HCT116 (cell line): ENCODE data around the gene DUSP6. TPM values are rescaled to one million over a fixed set of nuclear protein-coding genes. Genes with fewer than 3 reads are reported as not detected.

Experiments used
- ATAC-seq: fragments of 200-7000 bp; cut with Tn5 transposase; 2 replicates; pipeline ENCODE4 v1.9.1; 2020; ENCODE audit warnings: mild to moderate bottlenecking, moderate library complexity
- BruUV-seq: library from RNA; stranded (reverse); fragments of 400-500 nt; replicated peaks from 2 replicates; lab custom pipeline; 2021; lab: Mats Ljungman, UMichigan
- CTCF ChIA-PET: fragments of 300-600 bp; sonication (Branson Sonifier 250); formaldehyde crosslinking; loops from one replicate; lab custom pipeline; 2021; ENCODE audit warnings: antibody characterized with exemption; lab: Charles Lee
- POLR2A ChIA-PET: fragments of 300-600, 350-600 bp; sonication (Branson Sonifier 250); formaldehyde crosslinking; loops from one replicate; lab custom pipeline; 2021; ENCODE audit warnings: antibody characterized with exemption; lab: Charles Lee
- RAD21 ChIA-PET, 2 experiments: fragments of 300-600 bp; sonication (Branson Sonifier 250); formaldehyde crosslinking; loops; one replicate each; lab custom pipeline; 2023; ENCODE audit warnings: low total read pairs in 2 of 2; ENCODE audit not compliant: uncharacterized antibody in 2 of 2, unreplicated experiment in 2 of 2, low non-redundant PET in 1 of 2; lab: Charles Lee
- DNase-seq: peaks from one replicate; pipeline ENCODE4 v3.0.0-alpha.2; 2010; ENCODE audit warnings: low read depth, low spot score
- H2AFZ ChIP-seq: fragments of 200-600 bp; shearing (Covaris generic), sonication (generic); 2 replicates; pipeline ENCODE4 v1.6.1; 2017; ENCODE audit warnings: low read depth, mixed run types, mixed read lengths, antibody characterized with exemption, low read length; ENCODE audit not compliant: poor library complexity, severe bottlenecking
- H3K27ac ChIP-seq: 2 replicates; pipeline ENCODE4 v1.5.1; 2012; ENCODE audit warnings: low read depth, low read length
- H3K27me3 ChIP-seq: fragments of 200-600 bp; sonication (generic); 2 replicates; pipeline ENCODE4 v1.6.1; 2016; ENCODE audit warnings: mixed run types, low read length, mixed read lengths; ENCODE audit not compliant: insufficient read depth
- H3K36me3 ChIP-seq, 2 experiments: fragments of 200-500 bp in 1 of 2; fragments of 200-600 bp in 1 of 2; sonication (Bioruptor generic) in 1 of 2; sonication (generic) in 1 of 2; 2 replicates each; pipeline versions ENCODE4 v1.5.1 to v1.6.1; 2014 to 2016; ENCODE audit warnings: low read length in 2 of 2, inconsistent platforms in 1 of 2, mixed read lengths in 1 of 2, mixed run types in 1 of 2; ENCODE audit not compliant: insufficient read depth in 2 of 2, control insufficient read depth in 1 of 2
- H3K4me1 ChIP-seq, 2 experiments: fragments of 200-600 bp in 1 of 2; sonication (generic) in 1 of 2; 2 replicates each; pipeline versions ENCODE4 v1.5.1 to v1.6.1; 2012 to 2017; ENCODE audit warnings: low read length in 2 of 2, inconsistent platforms in 1 of 2, mild to moderate bottlenecking in 1 of 2, mixed read lengths in 1 of 2, mixed run types in 1 of 2, moderate library complexity in 1 of 2; ENCODE audit not compliant: insufficient read depth in 2 of 2, control insufficient read depth in 1 of 2
- H3K4me2 ChIP-seq: fragments of 200-600 bp; sonication (generic); 2 replicates; pipeline ENCODE4 v1.6.1; 2017; ENCODE audit warnings: mixed run types, low read length, mixed read lengths
- H3K4me3 ChIP-seq, 2 experiments: fragments of 200-600 bp in 1 of 2; sonication (generic) in 1 of 2; replicated peaks in 1 of 2; 2 replicates each; pipeline ENCODE4 v1.5.1; 2011 to 2016; ENCODE audit warnings: low read length in 2 of 2, control low read depth in 1 of 2, low read depth in 1 of 2, mild to moderate bottlenecking in 1 of 2, mixed read lengths in 1 of 2, mixed run types in 1 of 2
- H3K79me2 ChIP-seq: fragments of 200-600 bp; sonication (generic); 2 replicates; pipeline ENCODE4 v1.6.1; 2017; ENCODE audit warnings: mild to moderate bottlenecking, mixed run types, low read length, moderate library complexity, mixed read lengths; ENCODE audit not compliant: insufficient read depth
- H3K9ac ChIP-seq: fragments of 200-600 bp; sonication (generic); 2 replicates; pipeline ENCODE4 v1.6.1; 2016; ENCODE audit warnings: low read length, mixed read lengths
- H3K9me2 ChIP-seq: fragments of 200-600 bp; sonication (generic), shearing (Covaris generic); 2 replicates; pipeline ENCODE4 v1.6.1; 2017; ENCODE audit warnings: mixed run types, mild to moderate bottlenecking, moderate library complexity; ENCODE audit not compliant: insufficient read depth
- H3K9me3 ChIP-seq, 2 experiments: fragments of 200-500 bp in 1 of 2; fragments of 200-600 bp in 1 of 2; sonication (Bioruptor generic) in 1 of 2; sonication (generic) in 1 of 2; 2 replicates each; pipeline ENCODE4 v1.6.1; 2014 to 2017; ENCODE audit warnings: low read length in 2 of 2, mixed read lengths in 2 of 2, inconsistent platforms in 1 of 2, low read depth in 1 of 2, mild to moderate bottlenecking in 1 of 2, mixed run types in 1 of 2, moderate library complexity in 1 of 2; ENCODE audit not compliant: control insufficient read depth in 1 of 2, insufficient read depth in 1 of 2
- H4K20me1 ChIP-seq: fragments of 200-600 bp; sonication (generic), shearing (Covaris generic); 2 replicates; pipeline ENCODE4 v1.6.1; 2017; ENCODE audit warnings: mixed run types, mild to moderate bottlenecking, moderate library complexity; ENCODE audit not compliant: insufficient read depth
- JUND ChIP-seq: IDR thresholded peaks from 2 replicates; pipeline ENCODE4 v1.6.1; 2012
- POLR2AphosphoS5 ChIP-seq: IDR thresholded peaks from 2 replicates; pipeline ENCODE4 v1.6.1; 2011; ENCODE audit warnings: mild to moderate bottlenecking, low read depth, low read length, moderate library complexity
- SIN3A ChIP-seq: IDR thresholded peaks from 2 replicates; pipeline ENCODE4 v1.6.1; 2012; ENCODE audit warnings: low read depth
- SP1 ChIP-seq: IDR thresholded peaks from 2 replicates; pipeline ENCODE4 v1.6.1; 2012; ENCODE audit warnings: low read depth
- TCF7L2 ChIP-seq: IDR thresholded peaks from 2 replicates; pipeline ENCODE4 v1.7.0; 2011; ENCODE audit warnings: borderline replicate concordance, inconsistent platforms; ENCODE audit not compliant: insufficient read depth, insufficient read length; ENCODE audit errors: extremely low read depth
- ZFX ChIP-seq: fragments of 450-650 bp; IDR thresholded peaks from 2 replicates; pipeline ENCODE4 v1.6.1; 2017
- intact Hi-C: fragments of 100-400 bp; cut with micrococcal nuclease; formaldehyde crosslinking; loops from 2 replicates; pipeline ENCODE4 v1.10.0; 2022
- total RNA-seq: library from RNA; stranded (reverse); gene quantifications from one replicate; pipeline ENCODE4 v1.2.1, GENCODE V29; 2021; ENCODE audit not compliant: unreplicated experiment

The DUSP6 gene
- total RNA-seq, 1 experiment from 2014 or later: 219 TPM

DNA sequence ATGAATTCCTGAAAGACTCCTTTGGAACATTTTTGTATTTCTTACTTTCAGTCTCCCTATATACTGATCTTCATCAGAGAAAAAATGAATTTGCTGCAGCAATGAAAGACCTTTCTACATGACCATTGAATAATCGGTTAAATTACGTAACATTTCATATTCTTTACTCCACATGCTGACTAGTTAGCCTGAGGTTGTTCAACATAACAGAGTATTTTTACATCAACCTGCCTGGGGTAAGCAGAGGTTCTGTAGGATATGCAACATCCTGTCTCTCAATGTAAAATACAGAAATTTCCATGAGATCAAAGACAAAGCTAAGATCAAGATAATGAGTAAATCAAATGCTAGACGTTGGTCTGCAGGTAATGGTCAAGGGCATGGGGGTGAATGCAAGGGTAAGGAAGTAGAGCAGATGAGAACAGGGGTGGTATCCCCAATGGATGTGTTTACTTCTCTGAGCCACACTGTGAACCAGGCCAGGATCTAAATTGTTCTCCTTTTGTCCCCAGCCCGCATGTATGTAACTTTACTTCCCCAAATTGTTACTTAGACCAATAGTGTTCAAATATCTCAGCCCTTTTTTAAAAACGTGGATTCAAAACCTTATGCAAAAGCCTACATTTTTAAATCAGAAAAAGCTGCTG lies 45.4 kb downstream of the DUSP6 start:
- ChIA-PET RAD21 (no interaction called here), CTCF (interaction anchor here (1.3 kb wide), 1 partner anchor 9 kb away, joined by 5 read pairs; no protein-coding TSS in a partner anchor)
- H3K27ac ChIP-seq: no peak overlapping the region
- ATAC-seq: no peak
- no peaks in the 10 kb centered on the region for H3K9me2 ChIP-seq
- no peak overlapping the region for H3K4me3 ChIP-seq
- no peak for DNase-seq
- H3K4me2 ChIP-seq: no peak overlapping the region
- BruUV-seq: no TSS peak
- H3K36me3 ChIP-seq: no peaks in the 10 kb centered on the region
- TF ChIP-seq JUND (no peak), POLR2AphosphoS5 (no peak), ZFX (no peak)
- TF ChIP-seq, all 23 proteins: peak for 0
- Histone ChIP-seq H3K27me3 (no peaks in the 10 kb centered on the region), H3K9ac (no peak overlapping the region), H4K20me1 (no peaks in the 10 kb centered on the region), H3K4me1 (no peaks in the 10 kb centered on the region), H3K79me2 (no peaks in the 10 kb centered on the region), H2AFZ (no peak overlapping the region), H3K9me3 (no peaks in the 10 kb centered on the region)
- POLR2A ChIA-PET: no interaction called here
- intact Hi-C loops: no loop called here

DNA sequence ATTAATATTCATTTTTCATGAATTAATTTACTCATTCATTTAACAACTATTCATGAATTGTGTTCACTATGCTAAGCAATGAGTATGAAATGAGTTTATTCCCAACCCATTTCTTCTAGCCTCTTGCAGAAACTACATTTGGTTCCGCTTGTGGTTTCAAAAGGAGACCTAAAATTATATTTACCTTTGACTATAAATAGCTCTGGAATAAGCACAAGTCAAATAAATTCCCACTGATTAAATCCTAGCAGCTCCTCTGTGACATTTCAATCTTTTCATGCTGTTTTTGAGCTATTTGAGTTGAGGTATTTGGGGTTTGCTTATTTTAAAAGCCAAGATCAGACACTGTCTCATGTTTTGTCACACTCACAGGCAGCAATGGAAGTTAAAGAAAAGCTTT lies 46.9 kb downstream of the DUSP6 start:
- TF ChIP-seq SIN3A: no peak
- TF ChIP-seq SP1: no peak
- no peak for TF ChIP-seq TCF7L2
- no peaks in the 10 kb centered on the region for H3K36me3 ChIP-seq
- BruUV-seq: no TSS peak
- no peaks in the 10 kb centered on the region for H4K20me1 ChIP-seq
- no peaks in the 10 kb centered on the region for H3K4me1 ChIP-seq
- no peak for DNase-seq
- H3K27ac ChIP-seq: no peak overlapping the region
- no peak overlapping the region for H3K4me3 ChIP-seq
- ATAC-seq: no peak
- no peak overlapping the region for H3K4me2 ChIP-seq
- RAD21 ChIA-PET: no interaction called here
- H3K9me2 ChIP-seq: no peaks in the 10 kb centered on the region
- no peaks in the 10 kb centered on the region for H3K27me3 ChIP-seq
- no peak overlapping the region for H2AFZ ChIP-seq
- POLR2A ChIA-PET: interaction anchor here (1.4 kb wide), 1 partner anchor 48 kb away, joined by 4 read pairs; no protein-coding TSS in a partner anchor
- intact Hi-C loops: no loop called here
- H3K9me3 ChIP-seq: no peaks in the 10 kb centered on the region
- CTCF ChIA-PET: no interaction called here
- no peaks in the 10 kb centered on the region for H3K79me2 ChIP-seq
- H3K9ac ChIP-seq: no peak overlapping the region
